ENCODE measurements around the gene PROC. TPM values are rescaled to one million over a fixed set of nuclear protein-coding genes. Genes with fewer than 3 reads are reported as not detected.
"Not testable (repeated sequence)": the region's sequence is repeated elsewhere in the genome, so short reads cannot be mapped to it uniquely, and the experiment has no call there.

The PROC gene
- total RNA-seq, 6 donors from 2014 or later = 0.55 to 0.79 (median 0.62) TPM; not detected in 2

DNA sequence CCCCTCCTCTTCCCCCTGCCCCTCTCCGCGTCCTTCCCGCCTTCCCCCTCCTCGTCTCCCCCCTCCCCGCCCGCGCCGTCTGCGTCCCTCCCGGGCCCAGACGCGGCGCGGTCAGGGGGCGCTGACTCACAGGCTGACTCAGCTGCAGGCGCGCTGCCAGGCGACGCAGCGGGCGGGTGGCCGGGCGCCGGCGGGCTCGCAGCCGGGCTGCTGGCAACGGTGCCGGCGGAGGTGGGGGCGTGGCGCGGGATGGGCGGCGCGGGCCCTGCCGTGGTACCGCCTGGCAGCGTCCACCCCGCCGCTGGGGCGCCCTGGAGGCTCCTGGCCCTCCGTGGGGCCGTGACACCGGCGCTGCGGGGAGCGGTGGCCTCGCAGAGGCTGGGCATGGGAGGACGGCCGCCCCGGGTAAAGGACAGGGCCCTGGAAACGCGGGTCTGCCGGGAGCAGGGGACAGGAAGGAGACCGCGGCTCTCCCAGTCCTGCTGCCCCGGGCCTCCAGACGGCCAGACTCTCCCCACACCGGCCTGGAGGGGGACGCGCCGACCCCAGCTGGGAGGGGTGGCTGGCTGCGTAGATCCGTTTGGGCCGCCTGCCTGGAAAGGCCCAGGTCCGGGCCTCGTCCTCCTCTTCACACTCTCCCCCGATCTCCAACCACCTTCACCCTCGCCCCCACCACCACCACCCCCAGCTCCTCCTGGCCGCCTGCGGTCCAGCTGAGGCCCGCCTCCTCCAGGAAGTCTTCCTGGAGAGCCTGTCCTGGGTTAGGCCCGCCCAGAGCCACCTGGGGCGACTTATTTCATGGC is 10.0 kb upstream of the PROC start:
- Histone ChIP-seq H3K27ac (peak overlapping the region; percentile 91 to 97 (median 93)), H3K4me1 (peaks cover 45 to 54% (median 52%) of the 10 kb centered on the region in 4 donors), H3K27me3 (no peaks in the 10 kb centered on the region), H3K36me3 (no peaks in the 10 kb centered on the region), H3K4me3 (peak overlapping the region in 3 of 4 donors; percentile 44 to 63 (median 59)), H3K9me3 (no peaks in the 10 kb centered on the region)
- 5 to 16% methylated on average over 5 to 41 of the region's 75 CpGs for WGBS, 2 donors
- peak; percentile 95 to 99 for DNase-seq
- TF ChIP-seq POLR2A (IDR thresholded peaks at IDR 0.05) (peak in 3 of 4 donors; percentile 39 to 82 (median 80)), EP300 (IDR thresholded peaks at IDR 0.05) (peak in 2 of 4 donors; percentile 71 to 91), POLR2AphosphoS5 (IDR thresholded peaks at IDR 0.05) (peak; percentile 78 to 84)
- TF ChIP-seq, protein P1, sequence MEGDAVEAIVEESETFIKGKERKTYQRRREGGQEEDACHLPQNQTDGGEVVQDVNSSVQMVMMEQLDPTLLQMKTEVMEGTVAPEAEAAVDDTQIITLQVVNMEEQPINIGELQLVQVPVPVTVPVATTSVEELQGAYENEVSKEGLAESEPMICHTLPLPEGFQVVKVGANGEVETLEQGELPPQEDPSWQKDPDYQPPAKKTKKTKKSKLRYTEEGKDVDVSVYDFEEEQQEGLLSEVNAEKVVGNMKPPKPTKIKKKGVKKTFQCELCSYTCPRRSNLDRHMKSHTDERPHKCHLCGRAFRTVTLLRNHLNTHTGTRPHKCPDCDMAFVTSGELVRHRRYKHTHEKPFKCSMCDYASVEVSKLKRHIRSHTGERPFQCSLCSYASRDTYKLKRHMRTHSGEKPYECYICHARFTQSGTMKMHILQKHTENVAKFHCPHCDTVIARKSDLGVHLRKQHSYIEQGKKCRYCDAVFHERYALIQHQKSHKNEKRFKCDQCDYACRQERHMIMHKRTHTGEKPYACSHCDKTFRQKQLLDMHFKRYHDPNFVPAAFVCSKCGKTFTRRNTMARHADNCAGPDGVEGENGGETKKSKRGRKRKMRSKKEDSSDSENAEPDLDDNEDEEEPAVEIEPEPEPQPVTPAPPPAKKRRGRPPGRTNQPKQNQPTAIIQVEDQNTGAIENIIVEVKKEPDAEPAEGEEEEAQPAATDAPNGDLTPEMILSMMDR (IDR thresholded peaks at IDR 0.05) = peak in 4 of 6 experiments; percentile 29 to 60 (median 50)
- peak; percentile 90 to 97 for ATAC-seq (ENCODE audit: low FRiP score in 2 of 2)

- peak overlapping the region in 3 of 4 donors; percentile 44 to 63 (median 59) for H3K4me3 ChIP-seq
- TF ChIP-seq, protein P1 (IDR thresholded peaks at IDR 0.05) = no peak
- no peak for TF ChIP-seq POLR2AphosphoS5 (IDR thresholded peaks at IDR 0.05)
- peaks cover 47 to 58% (median 55%) of the 10 kb centered on the region in 4 donors for H3K4me1 ChIP-seq
- no peaks in the 10 kb centered on the region for H3K36me3 ChIP-seq
- 87 to 94% methylated on average over 9 to 10 of the region's 10 CpGs for WGBS, 2 donors
- no peak for DNase-seq
- ATAC-seq (ENCODE audit: low FRiP score in 2 of 2) = no peak
- no peaks in the 10 kb centered on the region for H3K9me3 ChIP-seq
- H3K27ac ChIP-seq = peak overlapping the region; percentile 91 to 97 (median 93)
- H3K27me3 ChIP-seq = no peaks in the 10 kb centered on the region
Observed at GRCh38 chr2:127408807-127409099, 9.5 kb upstream of the PROC start.

DNA sequence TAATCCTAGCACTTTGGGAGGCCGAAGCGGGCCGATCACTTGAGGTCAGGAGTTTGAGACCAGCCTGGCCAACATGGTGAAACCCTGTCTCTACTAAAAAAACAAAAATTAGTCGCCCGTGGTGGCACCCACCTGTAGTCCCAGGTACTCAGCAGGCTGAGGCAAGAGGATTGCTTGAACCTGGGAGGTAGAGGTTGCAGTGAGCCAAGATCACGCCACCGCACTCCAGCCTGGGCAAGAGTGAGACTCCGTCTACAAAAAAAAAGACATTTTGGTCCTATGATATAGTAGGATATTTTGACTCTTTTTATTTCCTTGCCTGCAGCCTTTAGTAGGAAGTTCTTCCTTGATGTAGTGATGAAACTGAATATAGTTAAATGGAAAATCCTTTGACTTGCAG is 8.5 kb upstream of the PROC start:
- not testable (repeated sequence) for H3K4me3 ChIP-seq; H3K36me3 ChIP-seq; H3K9me3 ChIP-seq; ATAC-seq (ENCODE audit: low FRiP score in 2 of 2); DNase-seq; H3K27me3 ChIP-seq
- WGBS, 2 donors = 96 to 97% methylated on average over 8 of the region's 8 CpGs
- peaks cover 49 to 60% (median 57%) of the 10 kb centered on the region in 4 donors for H3K4me1 ChIP-seq
- H3K27ac ChIP-seq = peak overlapping the region in 1 of 4 donors; percentile 84

GRCh38 chr2:127410871-127411652 is 7.2 kb upstream of the PROC start:
- H3K27ac ChIP-seq = peak overlapping the region; percentile 69 to 84 (median 78)
- peak overlapping the region in 1 of 4 donors; percentile 1 for H3K4me3 ChIP-seq
- H3K27me3 ChIP-seq = no peaks in the 10 kb centered on the region
- H3K9me3 ChIP-seq = no peaks in the 10 kb centered on the region
- H3K36me3 ChIP-seq = no peaks in the 10 kb centered on the region
- no peak for TF ChIP-seq POLR2A (IDR thresholded peaks at IDR 0.05)
- TF ChIP-seq, protein P1 (IDR thresholded peaks at IDR 0.05) = no peak
- TF ChIP-seq EP300 (IDR thresholded peaks at IDR 0.05) = peak in 1 of 4 donors; percentile 14
- peak; percentile 27 to 40 for TF ChIP-seq POLR2AphosphoS5 (IDR thresholded peaks at IDR 0.05)
- WGBS, 2 donors = 15 to 23% methylated on average over 6 of the region's 6 CpGs
- H3K4me1 ChIP-seq = peaks cover 51 to 60% (median 59%) of the 10 kb centered on the region in 4 donors
- DNase-seq (no peak), ATAC-seq (ENCODE audit: low FRiP score in 2 of 2) (no peak)

GRCh38 chr2:127411653-127412369 is 6.4 kb upstream of the PROC start:
- Histone ChIP-seq H3K4me1 (peaks cover 56 to 68% (median 66%) of the 10 kb centered on the region in 4 donors), H3K36me3 (no peaks in the 10 kb centered on the region), H3K27me3 (no peaks in the 10 kb centered on the region), H3K27ac (peak overlapping the region; percentile 28 to 84 (median 78)), H3K4me3 (no peak overlapping the region), H3K9me3 (no peaks in the 10 kb centered on the region)
- ATAC-seq (ENCODE audit: low FRiP score in 2 of 2) (no peak), DNase-seq (peak in 1 of 2 donors; percentile 80)
- TF ChIP-seq EP300 (IDR thresholded peaks at IDR 0.05) (peak in 2 of 4 donors; percentile 22 to 85), POLR2A (IDR thresholded peaks at IDR 0.05) (peak in 1 of 4 donors; percentile 53), POLR2AphosphoS5 (IDR thresholded peaks at IDR 0.05) (peak; percentile 47 to 51)
- TF ChIP-seq, protein P1 (IDR thresholded peaks at IDR 0.05) = no peak
- 58 to 64% methylated on average over 12 of the region's 12 CpGs for WGBS, 2 donors
